Breast epithelium (tissue), 3 donors: ENCODE data around the gene CRAMP1.
A peak's percentile ranks its signal among the peaks of the same experiment; 100 is the strongest.

Experiments used
- CTCF ChIP-seq, 3 donors: fragments of 450-650 bp; IDR thresholded peaks; one replicate each; pipeline ENCODE4 v1.5.1; 2016 to 2017; ENCODE audit warnings: antibody characterized with exemption in 3 of 3, mild to moderate bottlenecking in 3 of 3, moderate library complexity in 3 of 3
- POLR2A ChIP-seq: fragments of 450-650 bp; IDR thresholded peaks from one replicate; pipeline ENCODE4 v1.6.1; 2016; ENCODE audit warnings: antibody characterized with exemption, mild to moderate bottlenecking, moderate library complexity
- POLR2AphosphoS5 ChIP-seq, 3 donors: sonication (generic); formaldehyde crosslinking; IDR thresholded peaks; one replicate each; pipeline ENCODE4 v1.6.1; 2017; ENCODE audit warnings: antibody characterized with exemption in 3 of 3

GRCh38 chr16:1610899-1611632 is 1.1 kb upstream of the CRAMP1 start:
- TF ChIP-seq POLR2AphosphoS5 (IDR thresholded peaks at IDR 0.05) (no peak), CTCF (IDR thresholded peaks at IDR 0.05) (peak in 1 of 3 donors; percentile 5), POLR2A (no peak)
